GM19468 (cell line): ENCODE results near the gene IDI2.
"Not testable (repeated sequence)": the region's sequence is repeated elsewhere in the genome, so short reads cannot be mapped to it uniquely, and the experiment has no call there.

Experiments
- ATAC-seq: cut with Tn5 transposase; IDR thresholded peaks from one replicate; pipeline ENCODE4 v1.9.1; 2021; ENCODE audit warnings: mild to moderate bottlenecking, moderate library complexity, moderate number of reproducible peaks; ENCODE audit not compliant: unreplicated experiment; ENCODE audit errors: extremely low read depth

The IDI2 gene

DNA sequence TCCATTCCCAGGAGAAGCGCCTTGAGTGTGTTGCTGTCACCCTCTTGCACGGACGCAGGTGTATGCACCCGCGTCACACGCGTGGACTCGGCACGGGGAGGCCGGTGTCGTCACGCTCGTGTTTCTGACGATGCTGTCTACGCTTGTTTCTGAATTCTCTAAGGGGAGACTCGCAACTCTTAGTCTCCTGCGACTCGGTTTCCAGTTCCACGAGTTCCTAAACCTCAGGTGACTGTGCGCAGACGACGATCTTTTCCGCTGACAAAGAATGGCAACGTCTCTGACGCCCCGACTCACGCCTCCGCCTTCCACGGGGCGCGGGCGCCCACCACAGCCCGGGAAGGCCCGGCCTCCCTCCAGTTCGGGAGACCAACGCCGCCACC is 22.7 kb upstream of the IDI2 start:
- no peak for ATAC-seq

DNA sequence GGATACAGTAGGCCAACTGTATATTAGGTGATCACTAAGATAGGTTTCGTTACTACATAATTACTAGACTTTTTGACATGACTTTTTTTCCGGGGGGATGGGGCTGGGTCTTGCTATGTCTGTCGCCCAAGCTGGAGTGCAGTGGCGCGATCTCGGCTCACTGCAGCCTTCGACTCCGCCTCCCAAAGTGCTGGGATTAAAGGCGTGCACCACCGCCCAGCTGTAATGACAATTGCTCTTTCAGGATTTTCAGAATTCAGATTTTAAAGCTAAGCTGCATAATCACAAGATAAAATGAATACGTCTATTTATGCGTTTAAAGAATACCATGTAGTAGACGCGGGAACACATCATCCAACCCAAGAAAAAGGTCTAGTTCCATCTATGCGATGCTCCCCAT is 22.3 kb upstream of the IDI2 start:
- no peak for ATAC-seq

DNA sequence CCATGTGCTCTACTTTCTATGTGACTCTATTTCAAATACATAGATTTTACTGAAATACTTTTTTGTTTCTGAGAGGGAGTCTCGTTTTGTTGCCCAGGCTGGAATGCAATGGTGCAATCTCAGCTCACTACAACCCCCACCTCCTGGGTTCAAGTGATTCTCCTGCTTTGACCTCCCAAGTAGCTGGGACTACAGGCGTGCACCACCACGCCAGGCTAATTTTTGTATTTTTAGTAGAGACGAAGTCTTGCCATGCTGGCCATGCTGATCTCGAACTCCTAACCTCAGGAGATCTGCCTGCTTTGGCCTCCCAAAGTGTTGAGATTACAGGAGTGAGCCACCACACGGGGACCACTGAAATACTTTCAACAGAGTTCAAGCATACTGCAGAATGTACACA is 19.8 kb upstream of the IDI2 start:
- ATAC-seq = no peak

DNA sequence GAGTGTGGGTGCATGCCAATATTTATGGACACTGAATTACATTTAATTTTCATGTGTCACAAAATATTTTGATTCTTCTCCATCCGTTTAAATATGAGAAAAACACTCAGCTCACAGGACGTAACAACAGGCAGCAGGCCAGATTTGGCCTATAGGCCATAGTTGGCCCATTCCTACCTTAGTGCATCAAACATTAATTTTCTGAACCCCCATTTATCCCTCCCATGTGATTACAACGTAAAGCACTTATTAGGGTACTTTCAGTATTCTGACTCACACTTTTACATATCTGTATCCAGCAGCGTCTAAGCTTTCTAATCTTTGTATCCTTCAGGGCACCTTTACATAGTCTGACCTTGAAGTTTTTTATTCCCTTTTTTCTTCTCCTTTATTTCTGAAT is 19.3 kb upstream of the IDI2 start:
- ATAC-seq = no peak

DNA sequence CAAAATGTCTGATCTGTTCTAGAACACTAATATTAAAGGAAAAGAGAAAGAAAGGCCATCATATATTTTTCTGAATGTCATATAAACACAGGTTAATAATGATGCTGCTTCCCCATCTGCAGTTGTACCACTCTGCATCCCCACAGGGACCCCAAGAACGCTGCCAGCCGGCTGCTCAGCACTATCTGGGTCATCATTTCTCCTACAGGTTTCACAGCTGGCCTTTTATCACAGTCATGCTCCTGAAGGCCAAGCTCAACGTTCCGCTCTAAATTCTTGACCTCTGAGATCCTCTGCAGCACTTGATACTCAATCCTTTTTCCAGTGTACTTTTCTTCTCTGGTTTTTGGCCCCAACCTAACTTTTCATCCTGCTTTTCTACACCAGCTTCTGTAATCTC is 18.5 kb upstream of the IDI2 start:
- ATAC-seq = no peak

DNA sequence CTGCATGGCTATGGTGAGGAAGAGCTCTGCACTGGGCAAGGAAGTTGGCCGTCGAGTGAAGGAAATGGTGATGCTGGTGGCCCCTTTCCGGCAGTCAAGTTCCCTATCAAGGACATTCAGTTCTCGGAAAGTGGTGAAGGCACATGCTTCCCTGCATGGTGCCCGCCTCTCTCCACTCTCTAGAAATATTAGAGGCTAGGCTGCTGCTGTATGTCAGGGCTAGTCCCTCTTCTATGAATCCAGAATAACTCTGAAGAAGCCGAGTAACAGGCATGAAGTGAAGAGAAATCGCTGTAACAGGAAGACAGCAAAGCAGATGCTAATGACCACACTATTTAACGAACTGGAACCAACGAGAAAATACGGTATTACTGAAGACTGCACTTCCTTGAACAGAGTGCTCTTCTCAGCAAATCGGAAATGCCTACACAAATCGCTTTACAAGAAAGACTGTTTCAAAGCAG is 17.9 kb upstream of the IDI2 start:
- ATAC-seq = no peak

DNA sequence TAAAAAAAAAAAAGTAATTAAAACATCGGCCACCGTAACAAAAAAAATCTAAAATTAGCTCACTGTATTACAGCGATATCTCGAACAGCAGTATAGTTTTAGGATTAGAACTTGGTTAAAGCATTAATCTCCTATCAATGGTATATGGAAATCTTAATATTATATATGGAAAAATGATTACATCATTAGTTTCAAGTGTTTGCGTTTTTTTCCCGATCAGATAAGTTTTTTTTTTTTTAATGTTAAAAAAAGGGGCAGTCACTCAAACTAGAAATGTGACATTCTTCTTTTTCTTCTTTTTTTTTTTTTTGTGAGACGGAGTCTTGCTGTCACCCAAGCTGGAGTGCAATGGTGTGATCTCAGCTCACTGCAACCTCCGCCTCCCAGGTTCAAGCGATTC is 15.9 kb upstream of the IDI2 start:
- ATAC-seq = no peak

DNA sequence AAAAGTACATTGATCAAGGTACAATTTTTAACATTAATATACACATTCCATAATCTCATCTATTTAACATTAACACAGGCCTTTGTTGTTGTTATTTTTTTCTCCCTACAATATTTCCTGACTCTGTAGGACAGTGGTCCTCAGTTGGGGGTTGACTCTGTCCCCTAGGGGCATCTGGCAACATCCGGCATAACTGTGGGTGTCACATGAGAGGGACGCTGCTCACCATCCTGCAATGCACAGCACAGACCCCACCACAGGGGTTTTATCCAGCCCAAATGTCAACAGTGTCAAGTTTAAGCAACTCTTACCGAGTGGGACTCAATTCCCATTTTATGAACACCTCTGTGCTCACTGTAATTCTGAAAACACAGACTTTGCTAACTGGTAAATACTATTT is 14.5 kb upstream of the IDI2 start:
- no peak for ATAC-seq

DNA sequence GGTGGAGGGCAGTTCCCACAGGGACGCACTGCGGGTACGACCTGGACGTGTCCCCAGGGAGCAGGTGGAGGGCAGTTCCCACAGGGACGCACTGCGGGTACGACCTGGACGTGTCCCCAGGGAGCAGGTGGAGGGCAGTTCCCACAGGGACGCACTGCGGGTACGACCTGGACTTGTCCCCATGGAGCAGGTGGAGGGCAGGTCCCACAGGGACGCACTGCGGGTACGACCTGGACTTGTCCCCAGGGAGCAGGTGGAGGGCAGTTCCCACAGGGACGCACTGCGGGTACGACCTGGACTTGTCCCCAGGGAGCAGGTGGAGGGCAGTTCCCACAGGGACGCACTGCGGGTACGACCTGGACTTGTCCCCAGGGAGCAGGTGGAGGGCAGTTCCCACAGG is 13.1 kb upstream of the IDI2 start:
- not testable (repeated sequence) for ATAC-seq

DNA sequence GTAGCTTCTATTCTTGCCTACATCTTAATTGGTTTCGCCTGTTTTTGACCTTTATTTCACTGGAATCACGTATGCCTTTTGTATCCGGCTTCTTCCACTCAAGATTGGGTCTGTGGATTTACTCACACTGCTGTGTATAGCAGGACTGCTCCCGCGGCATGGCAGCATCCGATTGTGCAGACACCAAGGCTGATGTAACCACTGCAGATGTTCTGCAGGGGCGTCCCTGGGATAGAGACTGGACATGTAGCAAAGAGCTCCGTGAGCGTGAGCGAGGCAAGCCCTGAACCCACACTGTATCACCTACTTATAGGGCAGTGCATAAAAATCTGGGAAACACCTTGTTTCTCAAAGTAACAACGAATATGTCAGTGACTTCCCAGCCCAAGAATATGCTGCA is 11.4 kb upstream of the IDI2 start:
- no peak for ATAC-seq

DNA sequence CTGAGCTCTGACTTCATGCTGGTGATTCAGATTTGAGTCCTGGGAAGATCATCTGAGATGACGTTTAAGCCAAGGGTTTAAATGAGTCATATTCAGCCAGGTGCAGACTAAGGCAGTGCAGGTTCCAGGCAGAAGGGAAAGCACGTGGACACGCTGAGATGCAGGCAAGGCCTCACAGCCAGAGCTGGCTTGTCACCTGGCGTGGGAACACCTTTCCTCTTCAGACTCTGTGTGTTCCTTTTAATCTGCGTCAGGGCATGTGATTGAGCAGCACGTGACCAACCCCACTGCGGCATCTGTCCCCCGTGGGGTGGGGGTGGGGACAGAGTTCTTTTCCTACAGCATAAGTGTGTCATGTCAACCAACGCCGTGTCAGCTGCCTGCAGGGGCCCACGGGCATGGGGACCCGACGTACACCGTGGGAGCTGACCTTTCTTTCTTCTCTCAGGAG is 10.7 kb upstream of the IDI2 start:
- ATAC-seq = peak; percentile 26

DNA sequence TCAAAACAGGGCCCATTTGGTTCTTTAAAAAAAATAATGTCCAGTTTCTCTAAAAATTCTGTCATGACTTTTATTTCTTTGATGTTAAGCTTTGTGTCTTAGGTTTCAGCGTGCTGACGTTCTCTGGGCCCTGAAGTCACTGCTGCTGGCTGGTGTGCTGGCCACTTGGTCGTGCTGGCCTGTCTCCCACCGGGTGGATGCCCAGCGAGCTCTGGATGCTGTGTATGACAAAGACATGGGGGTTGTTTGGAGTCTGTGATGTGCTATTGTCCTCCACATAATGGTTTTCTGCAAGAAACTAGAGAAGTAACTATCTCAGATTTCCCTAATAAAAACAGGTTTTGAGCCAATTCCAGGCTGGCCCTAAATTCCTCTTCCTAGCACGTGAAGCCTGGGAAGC is 9.5 kb upstream of the IDI2 start:
- no peak for ATAC-seq

DNA sequence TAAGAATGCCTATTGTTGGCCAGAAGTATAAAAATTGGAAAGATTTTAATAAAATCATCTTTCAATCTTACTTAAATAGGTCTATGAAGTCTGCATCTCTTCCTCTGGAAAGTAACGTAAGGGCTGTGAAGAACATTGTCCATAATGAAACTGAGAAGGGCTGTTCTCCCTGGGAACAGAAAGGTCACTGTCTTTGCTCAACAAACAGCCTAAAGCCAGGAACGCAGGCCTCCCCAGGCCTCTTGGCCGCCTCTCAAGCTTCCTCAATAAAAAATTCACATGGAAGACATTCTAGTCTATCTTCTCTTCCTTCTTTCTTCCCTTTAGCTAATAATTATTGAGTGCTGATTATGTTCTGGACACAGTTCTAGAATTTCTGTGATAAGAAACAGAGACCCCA is 9.1 kb upstream of the IDI2 start:
- ATAC-seq = no peak

DNA sequence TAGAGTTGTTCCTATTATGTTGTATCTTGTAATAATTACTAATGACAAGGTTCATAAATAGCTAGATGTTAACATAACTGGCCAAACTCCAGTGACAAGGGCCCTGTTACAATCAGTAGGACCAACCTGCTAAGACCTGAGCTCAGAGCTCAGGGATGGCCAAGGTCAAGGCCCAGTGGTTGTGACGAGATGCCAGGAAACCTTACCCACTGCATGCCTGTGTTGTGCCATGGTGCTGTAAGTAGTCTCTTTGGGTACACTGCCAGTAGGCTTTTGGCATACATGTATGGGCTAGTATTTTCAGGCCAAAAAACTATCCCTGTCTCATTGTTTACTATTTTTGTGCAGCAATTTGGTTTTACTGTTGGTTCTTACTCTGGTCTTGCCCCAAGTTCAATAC is 7.9 kb upstream of the IDI2 start:
- no peak for ATAC-seq

DNA sequence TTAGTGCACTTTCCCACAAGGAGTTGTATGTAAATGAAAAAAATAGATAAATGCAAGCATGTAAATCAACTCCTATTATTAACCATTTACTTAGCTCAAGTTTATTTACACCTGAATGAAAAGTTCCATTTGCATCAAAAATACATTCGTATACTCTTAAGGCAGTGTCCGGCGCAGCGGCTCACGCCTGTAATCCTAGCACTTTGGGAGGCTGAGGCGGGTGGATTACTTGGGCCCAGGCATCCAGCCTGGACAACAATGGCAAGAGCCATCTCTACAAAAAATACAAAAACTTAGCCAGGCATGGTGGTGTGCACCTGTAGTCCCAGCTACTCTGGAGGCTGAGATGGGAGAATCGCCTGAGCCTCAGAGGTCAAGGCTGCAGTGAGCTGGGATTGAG is 4.2 kb upstream of the IDI2 start:
- ATAC-seq = no peak

DNA sequence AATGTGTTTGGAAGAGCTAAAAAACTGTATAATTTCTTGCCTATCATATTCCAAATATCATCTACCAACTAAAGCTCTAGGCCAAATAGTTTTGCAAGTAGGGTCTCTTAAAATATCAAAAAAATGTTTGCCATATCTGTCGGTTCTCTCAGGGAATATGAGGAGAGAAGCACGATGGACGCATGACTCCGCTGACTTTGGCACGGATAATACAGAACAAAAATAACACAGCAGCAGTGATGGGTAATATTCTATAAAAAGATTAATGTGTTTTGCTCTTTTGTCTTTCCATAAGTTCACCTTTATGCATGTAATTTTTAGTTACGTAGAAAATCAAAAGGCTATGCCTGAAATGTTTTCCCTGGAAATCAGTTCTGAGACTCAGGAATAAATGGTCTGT is 919 bp upstream of the IDI2 start:
- ATAC-seq = no peak

DNA sequence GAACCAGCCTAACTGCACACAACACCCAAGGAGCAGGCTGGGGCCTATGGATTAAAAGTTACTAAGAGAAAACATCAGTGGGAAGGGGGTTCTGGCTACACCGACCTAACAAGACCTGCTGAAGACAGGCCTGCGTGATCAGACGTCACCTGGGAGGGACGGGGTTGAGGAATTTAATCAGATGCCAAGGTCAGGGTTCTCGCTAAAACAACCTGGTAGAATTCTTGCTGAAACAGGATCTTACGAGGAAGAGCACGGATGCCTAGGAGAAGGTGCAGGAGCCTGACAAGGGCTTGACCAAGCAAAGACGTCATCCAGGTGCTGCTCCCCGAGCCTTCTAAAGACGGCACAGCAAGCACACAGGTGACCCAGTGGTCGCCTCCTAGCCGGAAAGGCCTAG is 1.6 kb downstream of the IDI2 start:
- ATAC-seq = no peak

DNA sequence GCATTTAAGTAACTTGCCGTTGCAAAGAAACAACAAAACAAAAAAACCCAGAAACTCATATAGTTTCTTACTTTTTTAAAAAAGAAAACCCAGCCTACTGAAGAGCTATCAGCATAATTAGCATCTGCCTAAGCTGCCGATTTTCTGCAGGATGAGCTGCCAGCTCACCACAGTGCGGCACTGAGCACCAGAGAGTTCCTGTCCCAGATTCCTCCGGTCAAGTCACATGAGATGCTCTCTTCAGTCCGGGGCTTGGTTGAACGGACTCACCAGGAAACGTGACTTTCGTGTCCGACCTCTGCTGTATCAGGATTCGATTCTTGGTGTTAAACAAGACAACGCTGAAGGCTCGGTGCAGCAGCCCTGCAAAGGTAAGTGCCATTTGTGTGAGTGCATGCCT is 3.2 kb downstream of the IDI2 start:
- ATAC-seq = no peak

DNA sequence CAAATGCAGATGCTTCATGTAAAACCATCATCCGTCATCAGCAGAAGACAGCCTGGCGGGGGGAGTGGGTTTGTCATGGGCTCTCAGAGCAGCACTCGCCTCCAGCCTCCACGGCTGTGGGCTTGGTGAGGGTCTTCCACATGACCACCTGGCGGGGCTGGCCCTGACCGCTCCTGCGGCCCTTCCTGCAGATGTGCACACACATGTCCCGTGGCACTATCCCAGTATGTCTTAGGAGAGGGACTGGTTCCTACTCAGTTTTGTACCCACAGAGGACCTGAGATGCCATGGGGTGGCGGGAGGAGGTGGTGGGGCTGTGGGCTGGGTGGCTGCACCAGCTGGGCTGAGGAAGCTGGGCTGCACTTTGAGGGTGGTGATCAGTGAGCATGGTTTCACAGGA is 4.7 kb downstream of the IDI2 start:
- ATAC-seq = no peak

DNA sequence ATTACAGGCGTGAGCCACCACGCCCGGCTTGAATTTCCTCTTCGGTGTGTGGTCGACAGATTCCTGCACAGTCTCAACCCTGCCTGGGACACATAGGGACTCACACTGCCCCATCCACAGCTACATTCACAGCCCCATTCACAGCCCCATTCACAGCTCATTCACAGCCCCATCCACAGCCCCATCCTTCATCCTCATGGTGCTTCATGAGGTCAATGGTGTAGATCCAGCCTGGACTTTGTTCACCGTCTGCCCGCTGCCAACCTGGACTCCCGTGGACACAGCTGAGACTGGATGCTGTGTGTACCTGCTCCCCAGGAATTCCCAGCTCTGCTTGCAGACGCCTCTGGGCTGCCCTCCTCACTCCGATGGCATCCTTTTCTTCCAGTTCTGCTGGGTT is 5.2 kb downstream of the IDI2 start:
- ATAC-seq = no peak

DNA sequence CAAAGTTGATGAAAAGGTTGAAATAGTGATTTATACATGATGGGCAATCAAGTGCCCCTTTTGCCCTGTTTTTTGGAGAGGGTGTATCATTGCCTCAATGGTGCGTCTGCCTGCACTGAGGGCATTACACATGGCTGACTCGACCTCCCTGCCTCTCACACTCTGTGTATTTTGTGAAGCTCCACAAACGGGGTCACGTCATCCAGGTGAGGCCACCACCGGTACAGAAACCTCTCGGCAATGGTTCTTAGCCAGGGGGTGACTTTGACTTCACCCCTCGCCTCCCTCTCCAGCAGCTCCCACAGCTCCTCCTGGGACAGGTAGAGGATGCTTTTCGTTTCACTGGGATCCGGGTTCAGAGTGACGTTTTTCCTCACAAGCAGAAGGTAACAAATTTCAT is 6.3 kb downstream of the IDI2 start:
- ATAC-seq = no peak

DNA sequence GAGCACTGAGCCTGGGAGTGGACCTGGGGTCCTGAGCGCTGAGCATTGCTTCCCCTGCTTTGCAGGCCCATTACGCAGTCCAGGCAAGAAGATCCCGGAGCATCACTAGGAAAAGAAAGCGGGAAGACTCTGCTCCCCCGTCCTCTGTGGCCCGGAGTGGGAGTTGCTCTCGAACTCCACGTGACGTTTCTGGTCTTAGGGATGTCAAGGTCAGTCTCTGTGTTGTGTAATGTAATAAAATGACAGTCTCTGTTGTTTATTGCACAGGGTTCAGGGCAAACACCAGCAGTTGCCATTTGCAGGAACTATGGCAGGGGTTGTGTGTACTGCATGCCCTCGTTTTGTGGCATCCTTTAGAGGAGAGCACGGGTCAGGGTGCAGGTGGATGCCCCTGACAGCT is 10.0 kb downstream of the IDI2 start:
- no peak for ATAC-seq

DNA sequence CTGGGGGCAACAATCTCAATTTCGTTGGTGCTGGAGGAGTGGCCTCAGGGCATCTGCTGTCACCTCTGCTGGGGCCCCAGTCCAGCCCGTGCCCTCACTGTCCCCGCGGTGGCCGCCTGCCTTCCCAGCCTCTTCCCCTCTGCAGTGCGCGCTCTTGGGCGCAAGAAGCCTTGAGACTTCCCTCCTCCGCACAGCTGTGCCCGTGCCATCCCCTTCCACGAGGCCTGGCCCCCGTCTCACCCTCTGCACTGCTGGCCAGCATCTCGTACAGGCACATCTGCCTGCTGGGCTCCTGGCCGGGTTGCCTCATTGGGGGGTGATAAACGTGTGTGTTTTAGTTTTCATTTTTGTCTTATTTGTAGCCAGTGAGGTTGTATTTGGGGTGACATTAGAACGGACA is 14.0 kb downstream of the IDI2 start:
- no peak for ATAC-seq
